Caco-2 (cell line): ENCODE results near the gene GPR4. TPM values are rescaled to one million over a fixed set of nuclear protein-coding genes. Genes with fewer than 3 reads are reported as not detected.

Experiments used
- BruUV-seq: library from RNA; stranded (reverse); fragments of 400-500 nt; replicated peaks from 2 replicates; lab custom pipeline; 2021; lab: Mats Ljungman, UMichigan
- CTCF ChIA-PET: fragments of 300-600 bp; sonication (Branson Sonifier 250); formaldehyde crosslinking; loops from one replicate; lab custom pipeline; 2022; ENCODE audit warnings: antibody characterized with exemption; lab: Charles Lee
- POLR2A ChIA-PET: fragments of 300-600 bp; sonication (Branson Sonifier 250); formaldehyde crosslinking; loops from one replicate; lab custom pipeline; 2022; ENCODE audit warnings: antibody characterized with exemption; lab: Charles Lee
- DNase-seq, 2 experiments: peaks; one replicate each; pipeline versions ENCODE4 v3.0.0 to v3.0.0-alpha.2; 2020 to 2022
- H3K27me3 ChIP-seq: replicated peaks from 2 replicates; pipeline ENCODE4 v1.6.0; 2011; ENCODE audit warnings: low read length; ENCODE audit not compliant: control insufficient read depth, insufficient read depth
- H3K36me3 ChIP-seq: 2 replicates; pipeline ENCODE4 v1.5.1; 2011; ENCODE audit warnings: low read length; ENCODE audit not compliant: control insufficient read depth, insufficient read depth
- H3K4me1 ChIP-seq: fragments of 250-450 bp; sonication (Bioruptor Pico); 2 replicates; pipeline ENCODE4 v1.5.1; 2020; ENCODE audit warnings: mild to moderate bottlenecking
- H3K4me3 ChIP-seq: 2 replicates; pipeline ENCODE4 v1.5.1; 2011; ENCODE audit warnings: low read depth, mild to moderate bottlenecking, control low read depth, low read length
- H3K9me3 ChIP-seq: fragments of 250-450 bp; sonication (Bioruptor Pico); 2 replicates; pipeline ENCODE4 v1.5.1; 2020; ENCODE audit warnings: mild to moderate bottlenecking, moderate library complexity
- H3K27ac Mint-ChIP-seq: one replicate; pipeline ENCODE4 v1.8.0; 2022; ENCODE audit warnings: mixed read lengths; ENCODE audit not compliant: unreplicated experiment
- H3K27me3 Mint-ChIP-seq: one replicate; pipeline ENCODE4 v1.8.0; 2022; ENCODE audit warnings: mixed read lengths; ENCODE audit not compliant: insufficient read depth, unreplicated experiment
- H3K36me3 Mint-ChIP-seq: one replicate; pipeline ENCODE4 v1.8.0; 2022; ENCODE audit warnings: mild to moderate bottlenecking, mixed read lengths; ENCODE audit not compliant: insufficient read depth, unreplicated experiment
- H3K4me1 Mint-ChIP-seq: one replicate; pipeline ENCODE4 v1.8.0; 2022; ENCODE audit warnings: low read depth, mixed read lengths; ENCODE audit not compliant: unreplicated experiment
- H3K4me3 Mint-ChIP-seq: one replicate; pipeline ENCODE4 v1.8.0; 2022; ENCODE audit warnings: mild to moderate bottlenecking, moderate library complexity, mixed read lengths; ENCODE audit not compliant: unreplicated experiment
- H3K9me3 Mint-ChIP-seq: one replicate; pipeline ENCODE4 v1.8.0; 2022; ENCODE audit warnings: mixed read lengths; ENCODE audit not compliant: unreplicated experiment
- intact Hi-C: fragments of 100-400 bp; cut with micrococcal nuclease; formaldehyde crosslinking; loops from one replicate; pipeline ENCODE4 v1.10.0; 2022; ENCODE audit not compliant: unreplicated experiment
- total RNA-seq: library from RNA; stranded (reverse); gene quantifications from 2 replicates; pipeline ENCODE4 v1.2.3, GENCODE V29; 2022
- TF ChIP-seq, protein P1 (sequence below), 2 experiments: fragments of 200-600 bp in 1 of 2; IDR thresholded peaks; 1 replicate in 1 of 2; 2 replicates in 1 of 2; pipeline versions ENCODE4 v1.5.1 to v1.8.0; 2011 to 2022; ENCODE audit warnings: antibody characterized with exemption in 1 of 2, control low read depth in 1 of 2, inconsistent platforms in 1 of 2, low read depth in 1 of 2, low read length in 1 of 2, mild to moderate bottlenecking in 1 of 2, moderate library complexity in 1 of 2; ENCODE audit not compliant: insufficient read depth in 1 of 2, severe bottlenecking in 1 of 2, unreplicated experiment in 1 of 2

GPR4 gene
- total RNA-seq, 1 experiment from 2014 or later: not detected

DNA sequence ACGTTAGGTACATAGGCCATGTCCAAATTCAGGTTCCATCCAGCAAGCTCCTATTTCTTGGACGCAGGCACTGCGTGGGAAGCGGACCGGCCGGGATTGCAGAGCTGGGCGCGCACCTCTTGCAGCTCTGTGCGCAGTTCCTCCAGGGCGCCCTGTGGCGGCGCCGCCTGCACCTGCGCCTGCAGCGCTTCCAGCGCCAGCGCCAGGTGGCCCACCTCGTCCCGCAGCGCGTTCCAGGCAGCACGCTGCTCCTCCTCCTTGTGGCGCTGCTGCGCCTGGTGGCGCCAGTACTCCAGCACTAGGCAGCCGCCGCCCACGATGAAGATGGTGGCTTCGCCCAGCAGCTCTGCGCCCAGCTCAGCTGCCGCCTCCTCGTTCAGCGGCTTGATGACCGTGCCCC, 48.5 kb downstream of the GPR4 start:
- H3K36me3 Mint-ChIP-seq: peaks cover 8% of the 10 kb centered on the region
- intact Hi-C loops: no loop called here
- no peak overlapping the region for H3K27ac Mint-ChIP-seq
- peaks cover 7% of the 10 kb centered on the region for H3K4me1 Mint-ChIP-seq
- BruUV-seq: no TSS peak
- POLR2A ChIA-PET: no interaction called here
- H3K27me3 Mint-ChIP-seq: no peaks in the 10 kb centered on the region
- no peak for DNase-seq
- CTCF ChIA-PET: no interaction called here
- TF ChIP-seq, protein P1, sequence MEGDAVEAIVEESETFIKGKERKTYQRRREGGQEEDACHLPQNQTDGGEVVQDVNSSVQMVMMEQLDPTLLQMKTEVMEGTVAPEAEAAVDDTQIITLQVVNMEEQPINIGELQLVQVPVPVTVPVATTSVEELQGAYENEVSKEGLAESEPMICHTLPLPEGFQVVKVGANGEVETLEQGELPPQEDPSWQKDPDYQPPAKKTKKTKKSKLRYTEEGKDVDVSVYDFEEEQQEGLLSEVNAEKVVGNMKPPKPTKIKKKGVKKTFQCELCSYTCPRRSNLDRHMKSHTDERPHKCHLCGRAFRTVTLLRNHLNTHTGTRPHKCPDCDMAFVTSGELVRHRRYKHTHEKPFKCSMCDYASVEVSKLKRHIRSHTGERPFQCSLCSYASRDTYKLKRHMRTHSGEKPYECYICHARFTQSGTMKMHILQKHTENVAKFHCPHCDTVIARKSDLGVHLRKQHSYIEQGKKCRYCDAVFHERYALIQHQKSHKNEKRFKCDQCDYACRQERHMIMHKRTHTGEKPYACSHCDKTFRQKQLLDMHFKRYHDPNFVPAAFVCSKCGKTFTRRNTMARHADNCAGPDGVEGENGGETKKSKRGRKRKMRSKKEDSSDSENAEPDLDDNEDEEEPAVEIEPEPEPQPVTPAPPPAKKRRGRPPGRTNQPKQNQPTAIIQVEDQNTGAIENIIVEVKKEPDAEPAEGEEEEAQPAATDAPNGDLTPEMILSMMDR (IDR thresholded peaks at IDR 0.05; ENCODE audit: insufficient read depth in 1 of 2, low read depth in 1 of 2, low read length in 1 of 2, severe bottlenecking in 1 of 2, unreplicated experiment in 1 of 2): no peak
- H3K4me3 Mint-ChIP-seq: no peak overlapping the region
- Histone ChIP-seq H3K27me3 (no peaks in the 10 kb centered on the region), H3K4me1 (no peaks in the 10 kb centered on the region), H3K36me3 (peaks cover 2% of the 10 kb centered on the region; the same call in 1 of the 2 replicates), H3K4me3 (no peak overlapping the region), H3K9me3 (no peaks in the 10 kb centered on the region)
- no peaks in the 10 kb centered on the region for H3K9me3 Mint-ChIP-seq

DNA sequence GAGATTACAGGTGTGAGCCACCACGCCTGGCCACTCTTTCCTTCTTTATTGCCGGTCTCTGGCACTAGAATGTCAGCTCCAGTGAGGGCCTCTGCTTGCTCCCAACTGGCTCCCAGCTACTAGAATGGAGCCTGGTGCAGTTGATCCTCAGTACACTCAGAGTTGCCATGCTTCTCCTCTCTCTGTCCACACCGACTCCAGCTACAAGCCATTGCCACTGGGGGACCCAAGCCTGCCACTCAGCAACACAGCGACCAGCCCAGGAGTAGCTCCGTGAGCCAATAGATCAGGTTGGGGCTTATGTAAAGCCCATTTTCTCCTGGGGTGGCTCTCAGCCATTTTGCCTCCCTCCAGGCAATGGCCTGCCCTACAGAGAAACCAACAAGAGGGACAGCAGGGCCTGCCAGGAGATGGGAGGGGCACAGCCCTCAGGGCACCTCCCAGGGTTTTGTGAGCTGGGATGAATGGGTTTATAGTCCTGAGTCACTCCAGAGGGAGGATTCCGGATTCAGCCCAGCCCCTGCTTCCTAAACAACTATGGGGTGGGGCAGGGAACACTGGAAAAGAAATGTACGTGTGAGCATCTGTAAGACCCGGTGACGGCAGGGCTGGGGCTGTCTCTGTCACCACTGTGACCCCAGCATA, 53.9 kb downstream of the GPR4 start:
- CTCF ChIA-PET: no interaction called here
- no peaks in the 10 kb centered on the region for H3K9me3 Mint-ChIP-seq
- H3K36me3 Mint-ChIP-seq: peaks cover 13% of the 10 kb centered on the region
- POLR2A ChIA-PET: no interaction called here
- no TSS peak for BruUV-seq
- Histone ChIP-seq H3K27me3 (no peaks in the 10 kb centered on the region), H3K4me1 (no peaks in the 10 kb centered on the region), H3K4me3 (no peak overlapping the region), H3K36me3 (no peaks in the 10 kb centered on the region), H3K9me3 (no peaks in the 10 kb centered on the region)
- no peak overlapping the region for H3K27ac Mint-ChIP-seq
- H3K27me3 Mint-ChIP-seq: no peaks in the 10 kb centered on the region
- no peak overlapping the region for H3K4me3 Mint-ChIP-seq
- no peaks in the 10 kb centered on the region for H3K4me1 Mint-ChIP-seq
- DNase-seq: no peak
- TF ChIP-seq, protein P1 (IDR thresholded peaks at IDR 0.05; ENCODE audit: insufficient read depth in 1 of 2, low read depth in 1 of 2, low read length in 1 of 2, severe bottlenecking in 1 of 2, unreplicated experiment in 1 of 2): no peak
- intact Hi-C loops: no loop called here

DNA sequence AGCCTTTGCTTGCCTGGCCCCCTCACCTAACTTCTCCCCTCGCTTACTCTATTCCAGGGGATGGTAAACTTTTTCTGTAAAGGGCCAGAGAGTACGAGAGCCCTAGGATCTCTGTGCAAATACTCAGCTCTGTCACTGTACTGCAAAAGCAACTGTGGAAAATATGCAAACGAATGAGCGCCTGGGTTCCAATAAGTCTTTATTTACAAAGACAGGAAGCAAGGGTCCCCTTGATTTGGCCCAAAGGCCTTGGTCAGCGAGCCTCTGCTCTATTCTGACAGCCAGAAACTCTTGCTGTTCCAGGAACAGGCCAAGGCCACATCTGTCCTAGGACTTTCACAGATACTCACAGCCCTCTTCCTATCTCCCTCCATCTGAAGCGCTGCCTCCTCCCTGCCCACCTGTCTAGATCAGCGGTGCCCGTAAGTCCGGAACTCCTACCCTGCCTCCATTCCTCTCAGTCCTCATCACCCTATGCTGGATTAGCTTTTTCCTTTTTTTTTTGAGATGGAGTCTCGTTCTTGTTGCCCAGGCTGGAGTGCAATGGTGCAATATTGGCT, 54.7 kb downstream of the GPR4 start:
- POLR2A ChIA-PET: no interaction called here
- Mint-ChIP-seq H3K27ac (no peak overlapping the region), H3K4me1 (no peaks in the 10 kb centered on the region), H3K27me3 (no peaks in the 10 kb centered on the region), H3K4me3 (no peak overlapping the region), H3K9me3 (no peaks in the 10 kb centered on the region), H3K36me3 (peaks cover 6% of the 10 kb centered on the region)
- BruUV-seq: no TSS peak
- intact Hi-C loops: no loop called here
- H3K9me3 ChIP-seq: no peaks in the 10 kb centered on the region
- H3K4me3 ChIP-seq: no peak overlapping the region
- CTCF ChIA-PET: interaction anchor here (1.2 kb wide), 1 partner anchor 11 kb away, joined by 3 read pairs; no protein-coding TSS in a partner anchor
- H3K36me3 ChIP-seq: no peaks in the 10 kb centered on the region
- TF ChIP-seq, protein P1 (IDR thresholded peaks at IDR 0.05; ENCODE audit: insufficient read depth in 1 of 2, low read depth in 1 of 2, low read length in 1 of 2, severe bottlenecking in 1 of 2, unreplicated experiment in 1 of 2): no peak
- H3K4me1 ChIP-seq: peaks cover under 1% of the 10 kb centered on the region
- no peak for DNase-seq
- no peaks in the 10 kb centered on the region for H3K27me3 ChIP-seq
